ENCODE results near the gene RHD.
"Not testable (repeated sequence)": the region's sequence is repeated elsewhere in the genome, so short reads cannot be mapped to it uniquely, and the experiment has no call there.

DNA sequence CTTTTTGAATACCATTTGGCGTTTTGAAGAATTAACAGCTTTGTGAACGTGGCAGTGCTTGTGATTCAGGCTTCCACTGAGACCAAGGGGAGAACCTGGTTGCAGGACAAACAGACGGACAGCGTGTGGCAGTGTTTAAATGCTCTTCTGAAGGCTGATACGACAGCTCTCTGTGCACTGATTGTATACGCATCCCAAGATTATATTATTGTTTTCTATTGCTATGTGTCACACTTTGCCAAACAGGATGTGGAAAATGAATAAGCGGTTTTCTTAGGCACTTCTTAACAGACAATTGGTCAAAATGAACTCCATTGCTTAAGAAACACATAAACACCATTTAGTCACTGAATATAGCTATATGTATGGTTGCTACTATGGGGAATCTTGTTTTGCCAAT lies 12.5 kb upstream of the RHD start:
- TF ChIP-seq POLR2A, CTCF (IDR thresholded peaks at IDR 0.05): not testable (repeated sequence)

Measured in thyroid gland (tissue), 4 donors.